GM21390 (cell line): ENCODE data around the gene GDPD3.
"Not testable (repeated sequence)": the region's sequence is repeated elsewhere in the genome, so short reads cannot be mapped to it uniquely, and the experiment has no call there.

Experiments
- ATAC-seq: cut with Tn5 transposase; IDR thresholded peaks from one replicate; pipeline ENCODE4 v1.9.1; 2021; ENCODE audit not compliant: unreplicated experiment

Gene GDPD3

GRCh38 chr16:30124985-30125379, 11.6 kb upstream of the GDPD3 start:
- no peak for ATAC-seq

DNA sequence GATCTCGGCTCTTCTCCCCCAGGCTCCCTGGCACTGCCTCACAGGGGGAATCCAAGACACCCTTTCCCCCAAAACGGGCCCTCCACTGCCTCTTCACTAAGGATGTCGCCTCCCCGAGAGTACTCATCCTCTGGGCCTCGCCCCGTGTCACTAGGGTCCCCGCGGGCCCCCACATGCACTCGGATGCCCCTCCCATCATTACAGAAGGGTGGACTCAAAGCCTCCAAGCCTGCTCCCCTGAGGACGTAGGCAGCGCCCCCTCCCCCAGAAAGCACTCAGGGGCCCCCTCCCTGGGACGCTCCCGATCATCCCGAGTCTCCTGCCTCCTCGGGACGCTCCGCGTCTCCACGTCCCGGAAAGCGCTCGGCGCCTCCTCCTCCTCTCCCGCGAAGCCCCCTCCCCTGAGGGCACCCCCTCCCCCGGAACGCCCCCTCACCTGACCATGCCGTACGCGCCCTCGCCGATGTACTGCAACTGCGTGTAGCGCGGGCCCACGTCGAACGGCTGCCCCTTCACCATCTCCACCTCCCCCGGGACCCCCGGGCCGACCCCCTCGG, 9.3 kb upstream of the GDPD3 start:
- no peak for ATAC-seq

- no peak for ATAC-seq
Measured at GRCh38 chr16:30121741-30122571, 8.6 kb upstream of the GDPD3 start.

GRCh38 chr16:30120340-30121105, 7.2 kb upstream of the GDPD3 start:
- ATAC-seq = no peak

- no peak for ATAC-seq
Measured at GRCh38 chr16:30119428-30119827, 6.1 kb upstream of the GDPD3 start.

DNA sequence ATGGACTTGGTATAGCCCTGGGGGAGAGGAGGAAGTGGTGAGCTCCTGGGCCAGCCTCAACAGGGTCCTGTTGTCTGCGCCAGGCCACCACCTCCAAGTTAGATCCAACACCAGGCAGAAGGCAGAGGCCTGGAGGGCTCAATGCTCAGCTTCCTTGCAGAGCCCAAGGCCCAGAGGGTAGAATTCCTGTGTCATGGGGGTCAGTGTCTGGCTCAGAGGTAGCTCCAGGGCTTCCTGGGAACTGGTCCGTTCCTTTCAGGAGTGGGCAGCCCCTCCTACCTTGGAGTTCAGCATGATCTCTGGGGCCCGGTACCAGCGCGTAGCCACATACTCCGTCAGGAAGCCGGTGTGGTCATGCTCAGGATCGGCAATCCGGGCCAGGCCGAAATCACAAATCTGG, 4.4 kb upstream of the GDPD3 start:
- no peak for ATAC-seq

- ATAC-seq = no peak
Measured at GRCh38 chr16:30116291-30117207, 3.2 kb upstream of the GDPD3 start.

DNA sequence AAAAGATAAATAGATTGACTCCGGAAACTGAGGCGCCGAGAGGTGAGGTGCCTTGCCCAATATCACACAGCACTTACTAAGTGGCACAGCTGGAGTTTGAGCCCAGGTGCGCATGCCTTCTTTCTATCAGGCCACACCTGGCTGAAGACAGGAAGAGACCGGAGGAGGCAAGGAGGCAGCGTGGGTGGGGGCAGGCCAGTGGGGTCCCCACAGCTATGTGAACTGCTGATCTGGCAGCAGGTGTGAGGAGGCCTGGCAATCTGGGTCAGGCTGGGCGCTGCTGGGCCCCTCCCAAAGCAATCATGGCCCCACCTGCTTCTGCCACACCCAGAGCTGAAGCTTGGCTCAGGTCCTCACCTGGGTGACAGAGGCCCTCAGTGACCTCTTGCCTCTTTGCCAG, 1.9 kb upstream of the GDPD3 start:
- no peak for ATAC-seq

- ATAC-seq = not testable (repeated sequence)
Measured at GRCh38 chr16:30114833-30115232, 1.5 kb upstream of the GDPD3 start.

GRCh38 chr16:30114411-30114810, 1.1 kb upstream of the GDPD3 start:
- ATAC-seq = no peak

GRCh38 chr16:30113711-30114333, 485 bp upstream of the GDPD3 start:
- ATAC-seq = no peak

DNA sequence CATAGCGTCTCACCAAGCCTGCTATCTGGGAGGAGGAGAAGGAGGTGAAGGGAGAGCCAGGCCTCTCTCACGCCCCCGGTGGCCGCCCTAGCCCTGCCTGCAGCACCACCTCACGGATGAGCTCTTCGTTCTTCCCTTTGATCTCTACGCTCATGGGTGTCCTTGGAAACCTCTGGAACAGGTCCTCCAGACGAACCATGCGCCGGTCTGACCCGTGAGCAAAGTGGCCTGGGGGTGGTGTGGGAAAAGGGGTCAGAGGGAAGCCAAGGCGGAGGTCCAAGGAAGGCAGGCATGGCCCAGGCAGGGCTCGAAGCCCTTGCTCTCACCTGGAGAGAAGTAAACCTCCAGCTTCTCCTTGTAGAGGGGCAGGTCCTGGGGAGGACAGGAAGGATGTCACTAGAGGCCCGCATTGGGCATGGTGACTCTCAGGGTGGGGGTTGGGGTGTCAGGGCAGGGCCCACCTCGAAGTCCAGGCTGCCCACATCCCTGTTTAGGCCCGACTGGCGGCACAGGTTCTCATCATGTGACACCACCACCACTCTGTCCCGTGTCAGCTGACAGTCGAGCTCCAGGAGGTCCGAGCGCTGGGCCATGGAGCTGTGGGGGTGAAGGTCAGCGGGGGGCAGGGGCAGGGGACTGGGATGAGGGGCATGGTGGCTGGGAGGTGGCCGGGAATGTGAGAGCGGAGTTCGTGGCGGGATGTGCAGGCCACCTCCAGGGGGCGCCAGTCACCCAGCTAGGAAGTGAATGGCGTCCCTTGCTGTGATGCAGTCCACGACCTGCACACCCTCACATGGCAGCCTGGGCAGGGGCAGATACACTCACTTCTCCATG, 923 bp downstream of the GDPD3 start:
- ATAC-seq = no peak

GRCh38 chr16:30110661-30111060, 2.7 kb downstream of the GDPD3 start:
- no peak for ATAC-seq

GRCh38 chr16:30108059-30108850, 5.1 kb downstream of the GDPD3 start:
- no peak for ATAC-seq

GRCh38 chr16:30104492-30104891, 8.8 kb downstream of the GDPD3 start:
- ATAC-seq = no peak

DNA sequence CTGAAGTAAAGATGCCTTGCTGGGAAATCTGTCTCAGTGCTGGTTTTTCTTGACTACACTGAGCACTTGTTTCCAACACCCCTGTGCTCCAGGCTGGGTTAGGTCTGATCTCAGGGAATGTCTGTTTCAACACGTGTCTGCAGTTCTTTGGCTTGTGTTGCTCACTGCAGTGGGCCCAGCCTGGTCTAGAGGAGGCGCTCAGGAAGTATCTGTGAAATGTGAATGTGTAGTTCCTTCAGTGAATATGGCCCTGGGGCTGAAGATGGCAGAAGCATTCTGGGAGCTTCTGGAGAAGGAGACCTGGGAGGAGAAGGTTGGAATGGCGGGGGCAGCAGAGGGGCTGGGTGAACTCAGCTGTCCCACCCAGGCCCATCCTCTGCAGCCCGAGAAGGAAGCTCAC, 9.2 kb downstream of the GDPD3 start:
- no peak for ATAC-seq

- ATAC-seq = no peak
Measured at GRCh38 chr16:30096862-30097563, 16.3 kb downstream of the GDPD3 start.
